Activated effector memory CD4-positive, alpha-beta T cell treated with anti-CD3 and anti-CD28 coated beads, Interleukin-2, amount 50 U/mL, for 16 hours (primary cell): ENCODE results near the gene DIRAS1.
"Not testable (repeated sequence)": the region's sequence is repeated elsewhere in the genome, so short reads cannot be mapped to it uniquely, and the experiment has no call there.

Source experiments
- DNase-seq: peaks from one replicate; pipeline ENCODE4 v3.0.0-alpha.2; 2020

The DIRAS1 gene

GRCh38 chr19:2726160-2726855 is 5.1 kb upstream of the DIRAS1 start:
- no peak for DNase-seq

DNA sequence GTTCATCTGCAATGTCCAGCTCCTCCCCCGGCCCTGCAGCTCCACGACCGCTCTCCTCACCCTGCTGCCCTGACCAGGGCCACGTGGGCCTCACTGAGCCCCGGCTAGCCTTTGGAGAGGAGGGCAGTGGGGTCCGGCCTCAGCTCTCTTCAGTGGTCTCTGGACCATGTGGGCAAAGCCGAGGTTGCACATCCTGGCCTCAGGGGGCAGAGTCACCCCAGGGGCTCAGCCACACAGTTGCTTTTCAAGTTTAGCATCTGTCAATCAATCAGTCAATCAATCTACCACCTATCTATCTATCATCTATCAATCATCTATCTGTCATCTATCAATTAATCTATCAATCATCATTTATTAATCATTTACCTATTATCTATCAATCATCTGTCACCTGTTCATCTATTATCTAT is 3.0 kb upstream of the DIRAS1 start:
- no peak for DNase-seq

GRCh38 chr19:2723747-2724146 is 2.6 kb upstream of the DIRAS1 start:
- no peak for DNase-seq

- DNase-seq = no peak
These were observed 2.2 kb upstream of the DIRAS1 start for GRCh38 chr19:2723345-2723715.

GRCh38 chr19:2722541-2723344 is 1.6 kb upstream of the DIRAS1 start:
- DNase-seq = no peak

- DNase-seq = no peak
These were observed 683 bp upstream of the DIRAS1 start for GRCh38 chr19:2721570-2722540.

GRCh38 chr19:2719920-2720776 is 1.0 kb downstream of the DIRAS1 start:
- DNase-seq = no peak

DNA sequence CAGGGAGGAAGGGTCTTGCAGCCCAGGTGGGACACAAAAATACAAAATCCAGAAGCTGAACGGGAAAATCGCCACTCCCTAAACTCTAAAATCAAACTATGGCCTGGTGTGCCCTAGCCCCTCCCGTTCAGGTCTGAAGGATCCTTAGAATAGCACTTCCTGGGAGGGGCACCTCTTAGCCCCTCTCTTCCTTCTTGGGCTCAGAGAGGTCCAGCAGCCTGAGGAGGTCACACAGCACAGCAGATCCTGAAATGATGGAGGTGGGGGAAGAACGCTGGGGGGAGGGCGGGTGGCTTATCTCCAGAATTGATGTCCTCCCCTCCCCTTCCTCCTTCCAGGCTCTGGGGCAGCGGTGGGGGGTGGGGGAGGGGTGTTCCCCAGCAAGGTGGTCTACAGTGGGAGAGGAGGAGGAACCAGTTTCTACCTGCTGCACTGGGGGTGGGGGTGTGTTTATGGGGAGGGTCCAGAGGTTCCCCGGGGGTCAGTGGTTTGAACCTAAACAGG is 1.9 kb downstream of the DIRAS1 start:
- no peak for DNase-seq

DNA sequence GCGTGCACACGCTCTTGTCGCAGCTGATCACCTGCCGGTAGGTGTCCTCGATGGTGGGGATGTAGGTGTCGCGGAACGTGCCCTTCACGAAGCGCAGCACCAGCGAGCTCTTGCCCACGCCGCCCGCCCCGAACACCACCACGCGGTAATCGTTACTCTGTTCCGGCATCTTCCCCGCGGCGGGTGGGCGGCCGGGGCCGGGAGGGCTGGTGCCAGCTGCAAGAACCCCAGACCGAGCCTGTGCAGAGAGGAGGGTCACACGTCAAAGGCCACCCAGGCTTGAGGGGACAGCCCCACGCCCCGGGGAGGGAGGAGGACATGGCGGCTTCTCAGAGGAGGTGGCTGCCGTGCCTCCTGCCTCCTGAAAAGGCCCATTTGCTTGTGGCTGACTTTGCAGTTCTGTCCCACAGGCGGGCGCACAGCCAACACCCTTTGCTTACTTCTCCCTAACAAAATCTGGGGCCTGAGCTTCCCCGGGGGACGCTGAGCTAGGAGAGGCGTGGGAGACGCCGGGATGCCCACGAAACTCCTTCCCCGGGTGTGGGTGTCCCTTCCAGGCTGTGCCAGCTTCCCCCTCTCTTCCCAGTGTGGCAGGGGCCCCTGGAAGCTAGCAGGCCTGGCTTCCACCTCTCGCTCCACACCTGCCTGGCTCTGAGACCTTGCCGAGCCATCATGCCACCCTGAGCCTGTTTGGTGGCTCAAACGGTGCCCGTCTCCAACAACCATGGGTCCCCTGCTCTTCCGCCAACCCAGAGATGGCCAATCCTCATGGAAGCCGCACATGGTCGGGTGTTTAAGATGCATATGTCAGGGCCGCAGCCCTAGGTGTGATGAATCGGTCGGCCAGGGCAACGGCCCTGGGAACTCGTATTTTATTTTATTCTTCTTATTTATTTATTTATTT is 3.3 kb downstream of the DIRAS1 start:
- no peak for DNase-seq

- no peak for DNase-seq
These were observed 4.2 kb downstream of the DIRAS1 start for GRCh38 chr19:2716722-2717637.

DNA sequence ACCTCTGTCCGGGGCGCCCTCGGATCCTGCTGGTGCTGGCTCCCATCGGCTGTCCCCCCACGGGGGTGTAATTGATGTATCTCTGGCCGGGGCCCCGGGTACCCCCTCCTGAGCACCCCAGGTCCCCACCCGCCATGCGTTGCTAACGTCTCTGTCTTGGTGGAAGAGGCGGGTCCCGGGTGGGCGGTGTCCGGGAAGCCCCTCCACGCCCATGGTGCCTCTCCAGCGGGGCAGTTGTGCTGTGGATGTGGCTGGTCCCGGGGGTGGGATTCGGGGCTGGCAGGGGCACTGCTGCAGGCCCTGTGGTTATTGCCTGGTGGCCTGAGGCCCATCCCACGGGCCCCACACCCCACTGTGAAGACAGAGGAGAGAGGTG is 4.9 kb downstream of the DIRAS1 start:
- DNase-seq = no peak

DNA sequence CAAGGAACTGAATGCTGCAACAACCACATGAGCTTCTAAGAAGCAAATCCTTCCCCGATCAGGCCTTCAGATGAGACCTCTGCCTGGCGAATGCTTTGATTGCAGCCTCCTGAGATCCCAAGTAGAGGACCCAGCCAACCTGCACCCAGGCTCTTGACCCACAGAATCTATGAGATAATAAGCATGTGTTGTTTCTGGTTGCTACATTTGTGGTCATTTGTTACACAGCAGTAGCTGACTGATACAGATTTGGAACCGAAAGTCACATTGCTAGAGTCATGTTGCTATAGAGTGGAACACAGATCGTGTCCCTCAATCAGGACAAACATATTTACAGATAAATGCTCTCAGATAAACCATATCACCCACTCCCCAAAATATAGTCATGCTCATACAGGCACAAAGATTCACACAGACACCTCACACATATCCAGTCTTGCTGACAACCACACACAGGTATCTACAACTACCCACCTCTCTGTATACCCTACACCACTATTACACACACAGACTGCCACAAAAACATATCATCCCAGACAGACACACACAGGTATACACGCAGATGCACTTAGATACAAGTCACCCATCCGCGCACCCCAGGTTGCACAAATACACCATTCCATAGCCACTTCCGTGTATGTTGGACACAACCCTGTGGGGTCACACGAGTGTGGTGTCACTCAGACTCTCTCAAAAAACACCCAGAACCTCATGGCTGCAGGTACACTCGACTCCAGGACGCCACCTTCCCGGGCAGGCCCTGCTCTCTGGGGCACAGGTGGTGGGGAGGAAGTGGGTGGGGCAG is 5.5 kb downstream of the DIRAS1 start:
- no peak for DNase-seq

- no peak for DNase-seq
These were observed 6.5 kb downstream of the DIRAS1 start for GRCh38 chr19:2714531-2715269.

DNA sequence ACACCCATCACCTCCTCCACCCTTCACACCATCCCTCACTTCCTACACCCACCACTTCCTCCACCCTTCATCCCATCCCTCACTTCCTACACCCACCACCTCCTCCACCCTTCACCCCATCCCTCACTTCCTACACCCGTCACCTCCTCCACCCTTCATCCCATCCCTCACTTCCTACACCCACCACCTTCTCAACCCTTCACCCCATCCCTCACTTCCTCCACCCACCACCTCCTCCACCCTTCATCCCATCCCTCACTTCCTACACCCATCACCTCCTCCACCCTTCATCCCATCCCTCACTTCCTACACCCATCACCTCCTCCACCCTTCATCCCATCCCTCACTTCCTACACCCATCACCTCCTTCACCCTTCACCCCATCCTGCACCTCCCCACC is 7.1 kb downstream of the DIRAS1 start:
- DNase-seq = not testable (repeated sequence)

DNA sequence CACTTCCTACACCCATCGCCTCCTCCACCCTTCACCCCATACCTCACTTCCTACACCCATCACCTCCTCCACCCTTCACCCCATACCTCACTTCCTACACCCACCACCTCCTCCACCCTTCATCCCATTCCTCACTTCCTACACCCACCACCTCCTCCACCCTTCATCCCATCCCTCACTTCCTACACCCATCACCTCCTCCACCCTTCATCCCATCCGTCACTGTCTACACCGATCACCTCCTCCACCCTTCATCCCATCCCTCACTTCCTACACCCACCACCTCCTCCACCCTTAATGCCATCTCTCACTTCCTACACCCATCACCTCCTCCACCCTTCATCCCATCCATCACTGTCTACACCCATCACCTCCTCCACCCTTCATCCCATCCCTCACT is 8.0 kb downstream of the DIRAS1 start:
- not testable (repeated sequence) for DNase-seq

GRCh38 chr19:2711875-2712205 is 9.3 kb downstream of the DIRAS1 start:
- DNase-seq = no peak

- no peak for DNase-seq
These were observed 9.8 kb downstream of the DIRAS1 start for GRCh38 chr19:2711172-2711874.

DNA sequence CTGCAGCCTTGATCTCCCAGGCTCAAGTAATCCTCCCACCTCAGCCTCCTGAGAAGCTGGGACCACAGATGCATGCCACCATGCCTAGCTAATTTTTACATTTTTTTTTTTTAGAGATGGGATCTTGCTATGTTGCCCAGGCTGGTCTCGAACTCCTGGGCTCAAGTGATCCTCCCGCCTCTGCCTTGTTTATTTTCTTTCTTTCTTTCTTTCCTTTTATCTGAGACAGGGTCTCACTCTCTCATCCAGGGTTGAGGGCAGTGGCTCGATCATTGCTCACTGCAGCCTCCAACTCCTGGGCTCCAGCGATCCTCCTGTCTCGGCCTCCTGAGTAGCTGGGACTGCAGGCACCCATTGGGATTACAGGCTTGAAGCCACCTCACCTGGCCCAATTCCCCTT is 14.9 kb downstream of the DIRAS1 start:
- DNase-seq = no peak
